ENCODE results near the gene NEUROD2. TPM values are rescaled to one million over a fixed set of nuclear protein-coding genes. Genes with fewer than 3 reads are reported as not detected.

Gene NEUROD2
- total and polyA plus RNA-seq, 2 of the 13 experiments (the other 11 are each of a cell fraction or from before 2014, with no cell fraction given) = not detected

DNA sequence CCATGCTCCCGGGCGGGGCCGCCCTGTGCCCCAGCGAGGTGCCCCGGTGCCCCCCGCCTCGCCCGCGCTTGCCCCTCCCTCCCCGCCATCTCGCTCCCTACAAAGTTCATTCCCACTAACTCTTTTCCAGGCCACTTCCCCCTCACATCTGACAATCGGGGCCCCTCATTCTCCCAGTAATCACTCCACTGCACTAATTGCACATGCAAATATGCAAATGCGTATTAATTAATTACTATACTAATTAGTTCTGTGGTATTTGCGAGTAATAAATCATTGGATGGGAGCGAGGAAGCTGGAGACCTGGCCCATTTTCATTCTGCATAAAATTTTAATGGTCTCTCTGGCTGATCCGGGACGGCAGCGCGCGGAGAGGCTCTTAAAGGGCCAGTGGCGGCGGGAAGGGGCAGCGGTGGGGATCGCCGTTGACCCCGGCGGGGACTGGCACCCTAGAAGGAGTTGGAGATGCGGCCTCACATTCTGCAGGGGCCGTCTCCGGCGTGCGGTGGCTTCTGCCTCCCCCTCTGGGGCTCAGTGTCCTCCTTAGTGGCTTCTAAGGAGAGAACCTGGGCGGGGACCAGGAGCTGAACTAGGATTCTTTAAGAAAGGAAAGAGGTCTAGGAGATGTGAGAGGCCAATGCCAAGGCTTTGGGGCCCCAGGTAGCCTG lies 10.7 kb upstream of the NEUROD2 start (continued):
- TF ChIP-seq, protein P1, sequence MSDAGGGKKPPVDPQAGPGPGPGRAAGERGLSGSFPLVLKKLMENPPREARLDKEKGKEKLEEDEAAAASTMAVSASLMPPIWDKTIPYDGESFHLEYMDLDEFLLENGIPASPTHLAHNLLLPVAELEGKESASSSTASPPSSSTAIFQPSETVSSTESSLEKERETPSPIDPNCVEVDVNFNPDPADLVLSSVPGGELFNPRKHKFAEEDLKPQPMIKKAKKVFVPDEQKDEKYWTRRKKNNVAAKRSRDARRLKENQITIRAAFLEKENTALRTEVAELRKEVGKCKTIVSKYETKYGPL (CRISPR knock-in tag; IDR thresholded peaks at IDR 0.05) = no peak
- TF ChIP-seq ZNF777 (CRISPR knock-in tag; IDR thresholded peaks at IDR 0.05) (0 out of 2 replicates have a peak, but pooled peaks have one; percentile 3), MED8 (CRISPR knock-in tag; IDR thresholded peaks at IDR 0.05; ENCODE audit: insufficient replicate concordance) (no peak), TBX3 (IDR thresholded peaks at IDR 0.05; ENCODE audit: borderline replicate concordance) (peak; percentile 43; the same call in 1 of the 2 replicates), ZNF430 (CRISPR knock-in tag; IDR thresholded peaks at IDR 0.05) (0 out of 2 replicates have a peak, but pooled peaks have one; percentile 30), HNRNPL (IDR thresholded peaks at IDR 0.05; ENCODE audit: low read depth, low read length) (peak; percentile 11; the same call in 1 of the 2 replicates)
- TF ChIP-seq, protein P2, sequence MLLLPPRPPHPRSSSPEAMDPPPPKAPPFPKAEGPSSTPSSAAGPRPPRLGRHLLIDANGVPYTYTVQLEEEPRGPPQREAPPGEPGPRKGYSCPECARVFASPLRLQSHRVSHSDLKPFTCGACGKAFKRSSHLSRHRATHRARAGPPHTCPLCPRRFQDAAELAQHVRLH (CRISPR knock-in tag; IDR thresholded peaks at IDR 0.05; ENCODE audit: borderline replicate concordance, low read depth) = no peak

DNA sequence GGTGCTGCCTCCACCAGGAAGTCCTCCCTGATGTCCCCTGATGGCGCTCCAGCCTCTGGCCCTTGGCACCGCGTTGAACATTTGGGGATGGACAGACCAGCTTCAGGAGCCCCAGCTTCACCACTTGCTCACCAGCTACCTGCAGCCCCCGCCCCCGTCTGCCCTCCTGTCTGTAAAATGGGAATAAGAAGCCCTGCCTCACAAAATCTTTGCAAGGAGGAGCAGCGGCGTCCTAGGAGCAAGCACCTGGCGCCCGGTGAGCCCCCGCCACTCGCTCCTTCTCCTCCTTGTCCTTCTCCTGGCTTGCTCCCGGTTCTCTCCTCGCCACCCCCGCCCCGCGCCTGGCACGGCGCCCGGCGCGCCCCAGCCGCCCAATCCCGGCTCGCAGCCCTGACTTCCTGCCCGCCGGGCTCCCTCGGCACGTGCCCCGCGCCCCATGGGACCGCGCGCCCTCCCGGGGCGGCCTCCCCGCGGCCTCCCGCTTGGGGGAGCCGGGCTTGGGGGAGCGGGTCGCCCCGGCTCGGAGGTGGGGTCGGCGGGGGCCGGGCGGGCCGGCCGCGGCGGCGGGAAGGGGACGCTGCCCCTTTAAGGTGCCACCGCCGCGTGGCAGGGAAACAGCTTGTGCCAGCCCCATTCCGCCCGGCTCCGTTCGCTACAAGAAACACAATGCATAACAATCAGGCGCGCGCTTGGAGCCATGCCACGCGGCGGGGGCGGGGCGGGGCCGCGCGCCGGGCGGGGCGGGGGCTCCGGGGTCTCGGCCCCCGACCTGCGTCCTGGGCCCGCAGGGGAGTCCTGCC lies 9.9 kb upstream of the NEUROD2 start:
- ATAC-seq (no peak), FAIRE-seq (no peak), DNase-seq (ENCODE audit: low spot score) (no peak)
- Histone ChIP-seq H4K20me1 (ENCODE audit: insufficient read depth, low read length) (no peaks in the 10 kb centered on the region), H3K4me2 (ENCODE audit: low read depth, low read length) (peak overlapping the region; percentile 92), H3K9me3 (ENCODE audit: low read length) (no peaks in the 10 kb centered on the region), H3K36me3 (replicated peaks in 1 of 2; ENCODE audit: control insufficient read depth in 1 of 2, insufficient read depth in 2 of 2, low read length in 2 of 2) (no peaks in the 10 kb centered on the region), H3K9ac (ENCODE audit: insufficient read depth, low read depth, low read length) (no peak overlapping the region), H3K27ac (ENCODE audit: extremely low read length, insufficient read depth, low read length) (no peak overlapping the region), H3K27me3 (ENCODE audit: control insufficient read depth in 1 of 2, insufficient read depth in 2 of 2, low read length in 2 of 2) (peaks cover 8 to 62% of the 10 kb centered on the region in 2 experiments), H2AFZ (ENCODE audit: low read length) (no peak overlapping the region), H3K4me1 (ENCODE audit: insufficient read depth, low read length) (peaks cover 27% of the 10 kb centered on the region), H3K79me2 (ENCODE audit: insufficient read depth, low read length) (no peaks in the 10 kb centered on the region), H3K4me3 (replicated peaks in 1 of 3; ENCODE audit: insufficient read depth in 1 of 3, low read depth in 2 of 3, low read length in 3 of 3) (peak overlapping the region; percentile 57 to 70 (median 65); a peak in 4 of 6 replicates)
- WGBS (ENCODE audit: low lambda C conversion rate) = 6% methylated on average over 19 of the region's 79 CpGs
- ChIA-PET POLR2A (interaction anchor here (1.3 to 1.7 kb wide), 3 partner anchors 78 to 288 kb away, joined by 3 to 5 read pairs (median 3); no protein-coding TSS in a partner anchor), CTCF (ENCODE audit: low intra/inter-chr PET ratio, low total read pairs) (no interaction called here)
- no TSS peak for BruUV-seq (replicated peaks)
- intact Hi-C loops (cut with micrococcal nuclease; ENCODE audit: unreplicated experiment) (no loop called here), in situ Hi-C loops (cut with HindIII; ENCODE audit: extremely low pct_ligation_motif_present, low pct_unique_long_range_greater_than_20kb) (no loop called here)
- TF ChIP-seq SP1 (IDR thresholded peaks at IDR 0.05) (no peak), SP1 (CRISPR knock-in tag; IDR thresholded peaks at IDR 0.05) (no peak), PLRG1 (conservative IDR thresholded peaks at IDR 0.05) (no peak), AKAP8 (CRISPR knock-in tag; IDR thresholded peaks at IDR 0.05) (no peak), MYC (CRISPR knock-in tag; IDR thresholded peaks at IDR 0.05; ENCODE audit: borderline replicate concordance) (peak; percentile 45; the same call in 1 of the 2 replicates), CBFB (CRISPR knock-in tag; IDR thresholded peaks at IDR 0.05) (no peak)
- TF ChIP-seq, protein P3, sequence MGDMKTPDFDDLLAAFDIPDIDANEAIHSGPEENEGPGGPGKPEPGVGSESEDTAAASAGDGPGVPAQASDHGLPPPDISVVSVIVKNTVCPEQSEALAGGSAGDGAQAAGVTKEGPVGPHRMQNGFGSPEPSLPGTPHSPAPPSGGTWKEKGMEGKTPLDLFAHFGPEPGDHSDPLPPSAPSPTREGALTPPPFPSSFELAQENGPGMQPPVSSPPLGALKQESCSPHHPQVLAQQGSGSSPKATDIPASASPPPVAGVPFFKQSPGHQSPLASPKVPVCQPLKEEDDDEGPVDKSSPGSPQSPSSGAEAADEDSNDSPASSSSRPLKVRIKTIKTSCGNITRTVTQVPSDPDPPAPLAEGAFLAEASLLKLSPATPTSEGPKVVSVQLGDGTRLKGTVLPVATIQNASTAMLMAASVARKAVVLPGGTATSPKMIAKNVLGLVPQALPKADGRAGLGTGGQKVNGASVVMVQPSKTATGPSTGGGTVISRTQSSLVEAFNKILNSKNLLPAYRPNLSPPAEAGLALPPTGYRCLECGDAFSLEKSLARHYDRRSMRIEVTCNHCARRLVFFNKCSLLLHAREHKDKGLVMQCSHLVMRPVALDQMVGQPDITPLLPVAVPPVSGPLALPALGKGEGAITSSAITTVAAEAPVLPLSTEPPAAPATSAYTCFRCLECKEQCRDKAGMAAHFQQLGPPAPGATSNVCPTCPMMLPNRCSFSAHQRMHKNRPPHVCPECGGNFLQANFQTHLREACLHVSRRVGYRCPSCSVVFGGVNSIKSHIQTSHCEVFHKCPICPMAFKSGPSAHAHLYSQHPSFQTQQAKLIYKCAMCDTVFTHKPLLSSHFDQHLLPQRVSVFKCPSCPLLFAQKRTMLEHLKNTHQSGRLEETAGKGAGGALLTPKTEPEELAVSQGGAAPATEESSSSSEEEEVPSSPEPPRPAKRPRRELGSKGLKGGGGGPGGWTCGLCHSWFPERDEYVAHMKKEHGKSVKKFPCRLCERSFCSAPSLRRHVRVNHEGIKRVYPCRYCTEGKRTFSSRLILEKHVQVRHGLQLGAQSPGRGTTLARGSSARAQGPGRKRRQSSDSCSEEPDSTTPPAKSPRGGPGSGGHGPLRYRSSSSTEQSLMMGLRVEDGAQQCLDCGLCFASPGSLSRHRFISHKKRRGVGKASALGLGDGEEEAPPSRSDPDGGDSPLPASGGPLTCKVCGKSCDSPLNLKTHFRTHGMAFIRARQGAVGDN (CRISPR knock-in tag; IDR thresholded peaks at IDR 0.05) = peak; percentile 52

Measured in HepG2 (cell line).